Esophagus squamous epithelium (tissue), 5 donors: ENCODE results near the gene PEX14. TPM values are rescaled to one million over a fixed set of nuclear protein-coding genes. Genes with fewer than 3 reads are reported as not detected.

Experiments
- DNase-seq: peaks from one replicate; lab custom pipeline; 2025; lab: John Stamatoyannopoulos, UW
- H3K27ac ChIP-seq, 4 donors: fragments of 200-600 bp; sonication (generic); one replicate each; pipeline ENCODE4 v1.5.1; 2016 to 2019; ENCODE audit warnings: mild to moderate bottlenecking in 1 of 4
- H3K27me3 ChIP-seq, 4 donors: fragments of 200-600 bp; sonication (generic); 1 replicate in 3 of 4; 2 replicates in 1 of 4; pipeline versions ENCODE4 v1.5.1 to v1.6.0; 2017 to 2021; ENCODE audit warnings: antibody characterized with exemption in 1 of 4
- H3K36me3 ChIP-seq, 3 donors: fragments of 200-600 bp; sonication (generic); one replicate each; pipeline ENCODE4 v1.5.1; 2016 to 2019
- H3K4me1 ChIP-seq, 3 donors: fragments of 200-600 bp; sonication (generic); one replicate each; pipeline ENCODE4 v1.5.1; 2017 to 2019
- H3K4me3 ChIP-seq, 4 donors: fragments of 200-600 bp; sonication (generic); 1 replicate in 3 of 4; 2 replicates in 1 of 4; pipeline ENCODE4 v1.5.1; 2016 to 2019; ENCODE audit warnings: mild to moderate bottlenecking in 2 of 4, moderate library complexity in 1 of 4
- H3K9me3 ChIP-seq, 3 donors: fragments of 200-600 bp; sonication (generic); one replicate each; pipeline ENCODE4 v1.5.1; 2016 to 2019
- CTCF ChIP-seq, 6 experiments: fragments of 450-650 bp in 4 of 6; fragments of 200-600 bp in 2 of 6; sonication (generic) in 2 of 6; IDR thresholded peaks; one replicate each; pipeline ENCODE4 v1.5.1; 2016 to 2019; ENCODE audit warnings: antibody characterized with exemption in 6 of 6, mild to moderate bottlenecking in 4 of 6, moderate library complexity in 4 of 6
- POLR2A ChIP-seq, 4 donors: fragments of 450-650 bp; IDR thresholded peaks; one replicate each; pipeline ENCODE4 v1.6.1; 2017; ENCODE audit warnings: antibody characterized with exemption in 4 of 4, mild to moderate bottlenecking in 4 of 4, moderate library complexity in 3 of 4
- WGBS, 2 donors: methylation state at CpG; one replicate each; pipeline ENCODE4 v1.1.5; 2018; 5-methylcytosine and 5-hydroxymethylcytosine counted together
- intact Hi-C: fragments of 100-400 bp; cut with DNase I; formaldehyde crosslinking; loops from one replicate; pipeline ENCODE4 v1.15.0; 2022
- total RNA-seq, 4 donors: library from RNA; depleted of rRNA; stranded (reverse); fragments of >200 nt; gene quantifications; one replicate each; pipeline ENCODE4 v1.1.0, GENCODE V29; 2016
- donor health status: DM: yes; HTN: yes; CAD: no.

The PEX14 gene
- total RNA-seq, 4 donors from 2014 or later = 9.4 to 22.9 (median 15.2) TPM

GRCh38 chr1:10575616-10576015 lies 100.9 kb downstream of the PEX14 start:
- intact Hi-C loops = no loop called here
- Histone ChIP-seq H3K27ac (no peak overlapping the region), H3K4me3 (no peak overlapping the region), H3K9me3 (no peaks in the 10 kb centered on the region), H3K36me3 (peaks cover 0 to 17% (median 0%) of the 10 kb centered on the region in 3 donors), H3K4me1 (no peaks in the 10 kb centered on the region), H3K27me3 (no peaks in the 10 kb centered on the region)
- WGBS, 2 donors = 17 to 35% methylated on average over 1 of the region's 1 CpG
- TF ChIP-seq POLR2A (IDR thresholded peaks at IDR 0.05) (no peak), CTCF (IDR thresholded peaks at IDR 0.05) (no peak)
- no peak for DNase-seq

DNA sequence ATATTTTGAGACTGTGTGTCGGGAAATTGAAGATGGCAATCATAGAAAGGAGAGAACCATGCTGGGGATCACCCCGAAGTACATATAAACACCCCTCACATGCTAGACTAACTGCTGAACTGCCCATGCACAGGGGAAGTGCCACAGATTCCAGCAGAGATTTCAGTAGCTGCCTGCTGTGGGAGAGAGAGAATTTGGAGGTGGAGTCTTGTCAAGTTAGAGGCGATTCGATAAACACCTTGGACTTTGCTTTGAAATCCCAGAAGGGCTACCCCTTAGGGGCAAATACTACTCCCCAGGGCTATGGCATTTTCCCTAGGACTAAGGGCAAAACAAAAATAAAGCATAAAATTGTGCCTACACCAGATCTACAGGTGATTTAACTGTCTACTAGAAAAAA lies 103.3 kb downstream of the PEX14 start:
- intact Hi-C loops = no loop called here
- DNase-seq = no peak

DNA sequence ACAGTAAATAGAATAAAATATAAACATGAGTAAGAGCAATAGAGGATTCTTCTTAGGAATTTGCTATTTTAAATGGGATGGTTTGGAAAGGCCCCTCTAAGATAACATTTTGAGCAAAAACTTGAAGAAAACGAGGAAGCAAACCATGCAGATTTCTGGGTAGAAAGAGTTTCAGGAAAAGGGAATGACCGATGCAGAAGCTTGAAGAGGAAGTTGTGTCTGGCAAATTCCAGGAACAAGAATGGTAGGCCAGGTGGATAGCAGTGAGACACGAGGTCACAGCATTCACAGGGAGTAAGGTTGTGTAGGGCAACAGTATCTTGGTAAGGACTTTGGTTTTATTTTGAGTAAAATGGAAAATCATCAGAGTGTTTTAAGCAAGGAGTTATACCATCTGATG lies 108.9 kb downstream of the PEX14 start:
- no peaks in the 10 kb centered on the region for H3K27me3 ChIP-seq
- H3K4me1 ChIP-seq = no peaks in the 10 kb centered on the region
- H3K27ac ChIP-seq = no peak overlapping the region
- TF ChIP-seq CTCF (IDR thresholded peaks at IDR 0.05) = no peak
- TF ChIP-seq POLR2A (IDR thresholded peaks at IDR 0.05) = no peak
- intact Hi-C loops = no loop called here
- DNase-seq = no peak
- H3K9me3 ChIP-seq = no peaks in the 10 kb centered on the region
- WGBS, 2 donors = 45 to 46% methylated on average over 3 of the region's 3 CpGs
- peaks cover 0 to 11% (median 0%) of the 10 kb centered on the region in 3 donors for H3K36me3 ChIP-seq
- no peak overlapping the region for H3K4me3 ChIP-seq

More for the DNA sequence above, 103.3 kb downstream of the PEX14 start:
- Histone ChIP-seq H3K9me3 (no peaks in the 10 kb centered on the region), H3K4me3 (no peak overlapping the region), H3K36me3 (peaks cover 0 to 17% (median 0%) of the 10 kb centered on the region in 3 donors), H3K27ac (no peak overlapping the region), H3K27me3 (no peaks in the 10 kb centered on the region), H3K4me1 (no peaks in the 10 kb centered on the region)
- TF ChIP-seq POLR2A (IDR thresholded peaks at IDR 0.05) (no peak), CTCF (IDR thresholded peaks at IDR 0.05) (no peak)
- WGBS, 2 donors = 85 to 89% methylated on average over 4 of the region's 4 CpGs

- WGBS, 2 donors = 89 to 96% methylated on average over 1 of the region's 1 CpG
- no peak for DNase-seq
- H3K36me3 ChIP-seq = peaks cover 0 to 8% (median 0%) of the 10 kb centered on the region in 3 donors
- intact Hi-C loops = no loop called here
- TF ChIP-seq POLR2A (IDR thresholded peaks at IDR 0.05) (no peak), CTCF (IDR thresholded peaks at IDR 0.05) (no peak)
- no peaks in the 10 kb centered on the region for H3K4me1 ChIP-seq
- H3K4me3 ChIP-seq = no peak overlapping the region
- no peak overlapping the region for H3K27ac ChIP-seq
- H3K9me3 ChIP-seq = no peaks in the 10 kb centered on the region
- H3K27me3 ChIP-seq = no peaks in the 10 kb centered on the region
Observed at GRCh38 chr1:10585242-10585641, 110.5 kb downstream of the PEX14 start.

DNA sequence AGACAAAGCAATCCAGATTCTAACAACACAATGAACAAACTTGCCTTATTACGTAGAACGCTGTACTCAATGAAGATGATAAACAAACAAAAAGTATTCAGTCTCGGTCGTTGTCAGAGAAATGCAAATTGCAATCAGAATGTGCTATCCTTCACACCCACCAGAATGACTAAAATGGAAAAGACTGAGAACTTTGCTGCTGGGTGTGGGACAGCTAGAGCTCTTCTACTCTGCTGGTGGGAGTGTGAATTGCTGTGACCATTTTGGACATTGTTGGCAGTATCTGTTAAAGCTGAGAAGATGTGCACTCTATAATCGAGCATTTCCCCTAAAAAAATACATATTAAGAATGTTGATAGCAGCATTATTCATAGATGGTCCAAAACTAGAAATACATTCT lies 111.4 kb downstream of the PEX14 start:
- H3K4me1 ChIP-seq = peaks cover 0 to 3% (median 0%) of the 10 kb centered on the region in 3 donors
- intact Hi-C loops = no loop called here
- 88 to 89% methylated on average over 5 of the region's 5 CpGs for WGBS, 2 donors
- peaks cover 0 to 8% (median 0%) of the 10 kb centered on the region in 3 donors for H3K36me3 ChIP-seq
- no peak overlapping the region for H3K4me3 ChIP-seq
- H3K27me3 ChIP-seq = no peaks in the 10 kb centered on the region
- no peak for TF ChIP-seq POLR2A (IDR thresholded peaks at IDR 0.05)
- peak in 1 of 6 experiments; percentile 25 for TF ChIP-seq CTCF (IDR thresholded peaks at IDR 0.05)
- H3K27ac ChIP-seq = no peak overlapping the region
- no peaks in the 10 kb centered on the region for H3K9me3 ChIP-seq
- no peak for DNase-seq
